SHP77 treated with DMSO at 0.1 percent for 48 hours (cell line): ENCODE data around the gene SPATA9.
"Not testable (repeated sequence)": the region's sequence is repeated elsewhere in the genome, so short reads cannot be mapped to it uniquely, and the experiment has no call there.

Experiments used
- DNase-seq: peaks from one replicate; lab custom pipeline; 2025; lab: John Stamatoyannopoulos, UW

The SPATA9 gene

GRCh38 chr5:95646226-95646568 is 36.6 kb downstream of the SPATA9 start:
- not testable (repeated sequence) for DNase-seq

- peak; percentile 42 for DNase-seq
Measured at GRCh38 chr5:95644351-95645042, 38.3 kb downstream of the SPATA9 start.

GRCh38 chr5:95643152-95643551 is 39.6 kb downstream of the SPATA9 start:
- DNase-seq: no peak

GRCh38 chr5:95641741-95642220 is 41.0 kb downstream of the SPATA9 start:
- DNase-seq: no peak

- DNase-seq: no peak
Measured at GRCh38 chr5:95638632-95639031, 44.2 kb downstream of the SPATA9 start.

GRCh38 chr5:95634081-95634480 is 48.7 kb downstream of the SPATA9 start:
- no peak for DNase-seq

GRCh38 chr5:95633671-95634070 is 49.1 kb downstream of the SPATA9 start:
- no peak for DNase-seq

GRCh38 chr5:95632942-95633341 is 49.8 kb downstream of the SPATA9 start:
- DNase-seq: not testable (repeated sequence)

GRCh38 chr5:95631991-95632675 is 50.7 kb downstream of the SPATA9 start:
- no peak for DNase-seq

GRCh38 chr5:95631255-95631958 is 51.4 kb downstream of the SPATA9 start:
- no peak for DNase-seq

GRCh38 chr5:95630394-95630917 is 52.3 kb downstream of the SPATA9 start:
- DNase-seq: no peak

- no peak for DNase-seq
Measured at GRCh38 chr5:95628933-95629332, 53.9 kb downstream of the SPATA9 start.

GRCh38 chr5:95627971-95628810 is 54.6 kb downstream of the SPATA9 start:
- DNase-seq: no peak

- no peak for DNase-seq
Measured at GRCh38 chr5:95626701-95627100, 56.1 kb downstream of the SPATA9 start.

- DNase-seq: no peak
Measured at GRCh38 chr5:95624368-95624767, 58.4 kb downstream of the SPATA9 start.

GRCh38 chr5:95623706-95624105 is 59.1 kb downstream of the SPATA9 start:
- no peak for DNase-seq

- no peak for DNase-seq
Measured at GRCh38 chr5:95621839-95622629, 60.8 kb downstream of the SPATA9 start.

- DNase-seq: peak; percentile 21
Measured at GRCh38 chr5:95620870-95621838, 61.6 kb downstream of the SPATA9 start.

- peak; percentile 74 for DNase-seq
Measured at GRCh38 chr5:95620030-95620869, 62.5 kb downstream of the SPATA9 start, which contains the start of gene GPR150. Gene GPR150, plus strand, starts transcription at chr5:95620087. Its CDS starts 189 bp downstream, at chr5:95620276.
